HPDE6-E6E7 (cell line): Measurements from ENCODE around the gene LHFPL2.
A peak's percentile ranks its signal among the peaks of the same experiment; 100 is the strongest.

ENCODE experiments used
- DNase-seq: peaks from one replicate; pipeline ENCODE4 v3.0.0; 2011; ENCODE audit warnings: missing footprints; ENCODE audit errors: extremely low spot score

Gene LHFPL2

DNA sequence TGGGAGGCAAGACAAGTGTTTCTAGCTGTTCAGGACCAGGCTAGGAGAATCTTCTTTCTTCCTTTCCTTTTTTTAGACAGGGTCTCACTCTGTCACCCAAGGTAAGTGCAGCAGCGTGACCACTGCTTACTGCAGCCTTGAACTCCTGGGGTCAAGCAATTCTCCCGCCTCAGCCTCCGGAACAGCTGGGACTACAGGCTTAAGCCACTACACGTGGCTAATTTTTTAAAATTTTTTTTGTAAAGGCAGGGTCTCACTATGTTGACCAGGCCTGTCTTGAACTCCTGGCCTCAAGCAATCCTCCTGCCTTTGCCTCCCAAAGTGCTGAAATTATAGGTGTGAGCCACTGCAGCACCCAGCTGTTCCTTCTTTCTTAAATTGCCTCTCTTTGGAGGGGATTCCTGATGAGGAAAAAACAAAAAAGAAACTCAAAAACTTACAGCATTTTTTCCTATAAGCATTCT, 53.1 kb downstream of the LHFPL2 start:
- no peak for DNase-seq

- DNase-seq = peak; percentile 92
Observed at GRCh38 chr5:78594610-78595457, 53.7 kb downstream of the LHFPL2 start.

DNA sequence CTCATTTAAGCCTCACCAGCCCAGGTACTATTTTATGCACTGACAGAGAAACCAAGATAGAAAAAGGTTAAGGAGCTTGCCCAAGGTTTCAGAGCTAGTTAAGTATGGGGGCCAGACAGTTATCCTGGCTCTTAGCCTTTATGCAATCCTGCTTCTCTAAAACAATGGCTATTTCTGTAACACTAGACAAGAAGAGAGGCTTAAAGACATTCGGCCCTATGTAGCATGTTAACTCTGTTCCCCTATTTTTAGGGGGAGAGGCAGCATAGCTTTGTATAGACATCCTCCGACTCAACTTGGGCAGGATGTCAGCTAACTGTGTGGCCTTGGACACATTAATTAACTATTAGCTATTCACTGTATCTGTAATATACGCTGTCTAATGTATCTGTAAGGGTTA, 54.6 kb downstream of the LHFPL2 start:
- DNase-seq = no peak

- no peak for DNase-seq
Observed at GRCh38 chr5:78593465-78593864, 55.1 kb downstream of the LHFPL2 start.

DNA sequence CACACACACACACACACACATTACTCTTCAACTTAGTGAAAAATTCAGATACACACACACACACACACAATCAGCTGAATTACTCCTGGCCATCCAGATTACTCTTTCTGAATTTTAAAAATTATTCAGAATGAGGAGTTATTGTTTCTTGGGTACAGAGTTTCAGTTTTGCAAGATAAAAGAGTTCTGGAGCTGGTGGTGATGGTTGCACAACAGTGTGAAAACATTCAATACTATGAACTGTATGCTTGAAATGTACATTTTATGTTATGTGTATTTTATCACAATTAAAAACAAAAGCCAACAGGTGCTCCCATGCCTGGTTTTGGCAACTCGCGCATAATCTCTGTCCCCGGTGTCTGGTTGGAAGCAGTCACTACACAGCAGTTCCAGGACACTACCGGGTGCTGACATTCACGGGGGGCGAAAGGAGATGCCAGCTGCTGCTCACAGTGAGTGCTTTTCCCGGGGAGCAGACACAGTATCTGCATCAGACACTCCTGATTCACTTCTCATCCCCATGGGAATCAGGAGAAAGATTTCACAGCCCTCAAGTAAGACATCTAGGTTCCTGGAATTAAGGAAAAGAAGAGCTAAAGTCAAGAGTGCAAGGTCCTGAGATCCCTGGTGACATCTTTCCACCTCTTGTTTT, 55.7 kb downstream of the LHFPL2 start:
- no peak for DNase-seq

GRCh38 chr5:78591972-78592700, 56.4 kb downstream of the LHFPL2 start:
- no peak for DNase-seq

DNA sequence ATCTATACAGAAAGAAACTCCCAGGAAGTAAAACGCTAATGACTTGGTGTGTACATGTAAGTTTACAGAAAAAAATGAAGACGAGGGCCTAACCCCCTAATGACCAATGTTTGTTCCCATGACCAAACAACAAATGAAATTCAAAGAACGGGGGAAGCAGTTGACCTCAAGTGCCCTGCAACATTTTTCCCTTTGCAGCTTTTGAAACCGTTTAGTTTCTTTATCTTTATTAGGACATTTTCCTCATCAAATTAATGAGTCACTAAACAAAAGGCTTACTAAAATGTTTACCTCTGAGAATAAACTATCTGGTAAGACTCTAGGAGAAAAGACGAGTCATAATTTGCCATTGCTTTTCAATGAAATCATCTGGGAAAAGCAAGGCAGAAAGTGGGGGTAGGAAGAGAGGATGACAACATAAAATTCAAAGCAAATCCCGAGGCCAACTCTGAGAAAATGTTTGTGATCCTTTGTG, 57.4 kb downstream of the LHFPL2 start:
- no peak for DNase-seq

DNA sequence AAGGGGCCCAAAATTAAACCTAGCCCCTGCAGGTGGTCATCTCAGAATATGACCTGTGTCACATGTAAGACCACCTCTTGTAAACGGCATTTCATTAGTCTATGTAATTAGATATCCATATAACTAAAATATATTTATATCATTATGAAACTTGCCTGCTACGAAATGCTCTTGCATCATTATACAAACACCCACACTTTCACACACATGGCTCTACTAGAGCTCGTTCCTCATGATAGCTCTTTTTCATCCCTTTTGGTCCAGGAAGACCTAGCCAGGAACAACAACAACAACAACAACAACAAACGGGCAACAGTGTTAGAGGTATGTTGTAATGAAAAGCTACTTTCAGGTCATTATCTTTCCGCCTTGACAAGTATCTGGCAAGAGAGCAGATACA, 58.6 kb downstream of the LHFPL2 start:
- no peak for DNase-seq

- DNase-seq = no peak
Observed at GRCh38 chr5:78588507-78588906, 60.1 kb downstream of the LHFPL2 start.

- no peak for DNase-seq
Observed at GRCh38 chr5:78587775-78588291, 60.7 kb downstream of the LHFPL2 start.

- no peak for DNase-seq
Observed at GRCh38 chr5:78587081-78587774, 61.3 kb downstream of the LHFPL2 start.

DNA sequence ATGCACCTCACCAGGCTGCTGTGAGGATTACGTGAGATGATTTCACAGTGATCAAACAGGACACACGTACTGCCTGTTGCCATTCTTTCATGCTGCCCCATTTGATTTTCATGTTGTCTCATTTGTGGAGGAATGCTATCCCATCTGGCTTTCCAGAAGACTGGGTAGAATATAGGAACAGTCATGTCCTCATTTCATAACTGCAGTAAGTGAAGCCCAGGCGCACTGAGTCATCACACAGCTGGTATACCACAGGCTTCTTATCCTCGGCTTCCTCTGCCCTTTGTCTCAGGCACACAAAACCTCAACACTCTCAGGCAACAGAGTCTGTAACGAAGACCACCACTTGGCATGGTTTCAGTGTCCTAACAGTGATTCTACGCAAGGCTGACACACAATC, 62.3 kb downstream of the LHFPL2 start:
- DNase-seq = peak; percentile 92

DNA sequence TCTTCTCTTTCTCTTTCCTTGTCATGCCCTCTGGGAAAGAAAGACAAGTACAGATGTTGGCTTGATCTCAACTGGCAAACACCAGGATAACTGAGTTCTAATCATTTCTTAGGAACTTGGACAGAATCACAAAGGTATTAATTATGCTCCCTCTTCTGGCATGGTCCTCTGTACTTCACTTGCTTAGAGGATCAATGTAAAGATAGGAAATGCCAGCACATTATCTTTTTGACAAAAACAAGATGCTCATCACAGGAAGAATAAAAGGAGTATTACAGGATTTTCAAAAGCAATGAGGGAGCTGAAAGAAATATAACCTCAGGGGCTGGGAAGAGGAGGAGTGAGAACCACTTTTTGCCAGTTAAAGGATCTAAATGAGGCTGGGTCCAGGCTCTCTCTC, 70.6 kb downstream of the LHFPL2 start:
- DNase-seq = no peak

- no peak for DNase-seq
Observed at GRCh38 chr5:78577071-78577807, 71.3 kb downstream of the LHFPL2 start.

- no peak for DNase-seq
Observed at GRCh38 chr5:78576376-78576775, 72.2 kb downstream of the LHFPL2 start.

DNA sequence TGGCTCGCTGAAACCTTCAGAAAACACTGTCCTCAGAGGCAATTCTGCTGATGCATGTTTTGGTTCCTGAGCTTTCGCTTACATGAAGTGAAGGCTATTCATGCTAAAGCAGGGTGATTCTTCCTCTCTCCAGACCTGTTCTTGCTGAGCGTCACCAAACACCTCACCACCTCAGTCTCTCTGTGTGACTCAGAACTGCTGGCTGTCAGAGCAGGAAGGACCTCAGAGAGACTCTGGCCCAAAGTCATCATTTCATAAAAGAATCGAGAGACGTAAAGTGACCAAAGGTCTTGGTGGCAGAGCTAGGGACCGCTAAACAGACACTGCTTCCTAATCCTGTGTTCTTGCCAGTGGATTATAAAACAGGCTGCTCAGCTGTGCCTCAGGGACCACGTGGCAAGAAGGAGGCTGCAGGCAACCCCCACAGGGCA, 73.8 kb downstream of the LHFPL2 start:
- DNase-seq = no peak

- DNase-seq = no peak
Observed at GRCh38 chr5:78574131-78574673, 74.4 kb downstream of the LHFPL2 start.

DNA sequence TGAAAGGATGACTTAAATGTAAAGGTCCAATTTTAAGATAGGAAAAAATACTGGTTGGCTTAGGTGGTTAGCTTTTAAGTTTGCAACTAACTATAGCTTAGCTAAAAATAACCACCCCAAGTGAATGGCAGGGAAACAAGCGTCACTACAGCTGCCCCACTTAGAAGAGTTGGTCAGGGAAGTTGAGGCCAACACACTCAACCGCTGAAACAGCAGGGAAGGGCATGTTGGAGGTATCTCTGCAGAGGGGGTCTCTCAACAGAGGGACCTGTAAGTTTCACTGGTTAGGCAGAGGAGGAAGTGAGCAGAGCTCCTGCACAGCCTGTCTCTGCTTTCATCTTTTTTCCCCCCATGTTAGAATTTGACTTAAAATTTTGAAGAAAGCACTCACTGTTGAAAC, 75.3 kb downstream of the LHFPL2 start:
- no peak for DNase-seq

DNA sequence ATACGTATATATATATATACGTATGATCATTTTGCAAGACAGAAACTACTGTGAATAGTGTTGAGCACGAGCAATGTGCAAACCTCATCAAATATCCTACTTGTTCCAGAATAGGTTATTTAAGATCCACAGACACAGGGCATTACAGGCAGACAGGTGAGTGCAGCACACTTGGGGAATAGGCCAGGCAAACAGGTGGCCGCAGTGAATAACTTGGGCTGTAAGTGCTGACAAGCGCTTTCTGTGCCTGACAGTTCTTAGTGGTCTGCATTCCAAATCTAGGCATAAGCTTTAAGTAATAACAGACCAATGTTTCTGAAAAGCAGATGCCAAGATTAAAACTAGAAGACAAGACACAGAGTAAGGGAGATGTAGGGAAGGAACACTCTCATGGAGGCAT, 77.9 kb downstream of the LHFPL2 start:
- no peak for DNase-seq

DNA sequence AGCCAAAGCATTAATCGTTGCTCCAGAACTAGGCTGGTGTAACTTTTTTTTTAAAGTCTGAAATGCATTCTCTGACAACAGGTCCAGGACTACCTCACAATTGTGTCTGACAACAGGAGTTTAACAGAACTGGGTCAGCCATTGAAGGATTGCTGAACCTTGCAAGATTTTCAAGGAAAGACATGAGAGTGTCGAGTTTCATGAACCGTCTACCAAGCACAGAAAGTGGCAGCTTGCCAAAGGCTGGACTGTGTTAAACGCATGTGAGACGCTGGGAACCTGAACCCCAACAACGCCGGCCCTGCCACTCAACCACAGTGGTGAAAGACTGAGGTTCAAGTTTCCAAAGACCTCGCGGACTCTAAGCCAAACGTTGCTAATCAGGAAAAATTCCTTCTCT, 79.1 kb downstream of the LHFPL2 start:
- DNase-seq = no peak

DNA sequence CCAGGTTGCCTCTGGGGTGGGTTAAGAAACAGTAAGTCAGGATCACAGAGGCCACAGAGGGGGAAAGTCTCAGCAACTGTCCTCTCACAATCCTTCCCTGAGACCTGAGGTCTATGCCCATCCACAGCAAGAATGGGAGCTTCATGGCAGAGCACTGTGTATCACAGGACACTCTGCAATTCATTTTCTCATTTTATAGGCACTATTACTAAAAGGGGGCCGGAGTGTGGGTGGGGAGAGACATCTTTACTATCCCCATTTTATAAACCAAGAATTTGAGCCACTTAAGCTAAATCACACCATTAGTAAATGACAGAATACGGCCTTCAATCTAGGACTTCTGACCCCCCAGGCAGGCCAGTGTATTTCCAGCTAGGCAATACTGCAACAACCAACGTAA, 79.9 kb downstream of the LHFPL2 start:
- no peak for DNase-seq
